HepG2 (cell line): Measurements from ENCODE around the gene ANKHD1. TPM values are rescaled to one million over a fixed set of nuclear protein-coding genes. Genes with fewer than 3 reads are reported as not detected.

Experiments
- ASH2L ChIP-seq: fragments of 300-600, 200-600 bp; sonication (generic); IDR thresholded peaks from 2 replicates; pipeline ENCODE4 v1.7.0; 2017; ENCODE audit warnings: low read depth, mild to moderate bottlenecking, moderate library complexity, mixed read lengths, low read length; ENCODE audit not compliant: insufficient read length
- ATAD3A ChIP-seq: sonication (generic); formaldehyde crosslinking; IDR thresholded peaks from 2 replicates; pipeline ENCODE4 v1.4.0; 2020; ENCODE audit warnings: missing genetic modification reagents
- CHD2 ChIP-seq: IDR thresholded peaks from 2 replicates; pipeline ENCODE4 v1.6.1; 2011; ENCODE audit warnings: low read depth, low read length, improper control_type of control experiment
- CREM ChIP-seq, 2 experiments: sonication (generic) in 1 of 2; formaldehyde crosslinking in 1 of 2; IDR thresholded peaks; 2 replicates each; pipeline versions ENCODE4 v1.4.0 to v1.6.1; 2016 to 2020; ENCODE audit warnings: antibody characterized with exemption in 1 of 2, mild to moderate bottlenecking in 1 of 2, missing genetic modification reagents in 1 of 2
- DRAP1 ChIP-seq: IDR thresholded peaks from 2 replicates; pipeline ENCODE4 v1.6.1; 2016; ENCODE audit warnings: missing genetic modification reagents, missing compliant biosample characterization
- FOXK1 ChIP-seq: sonication (generic); formaldehyde crosslinking; IDR thresholded peaks from 2 replicates; pipeline ENCODE4 v1.4.0; 2020; ENCODE audit warnings: low read depth, missing genetic modification reagents, borderline replicate concordance
- GFI1 ChIP-seq: sonication (generic); formaldehyde crosslinking; IDR thresholded peaks from 2 replicates; pipeline ENCODE4 v1.5.0; 2020; ENCODE audit warnings: missing genetic modification reagents, mild to moderate bottlenecking, borderline replicate concordance
- HNRNPLL ChIP-seq: fragments of 200-400 bp; formaldehyde crosslinking; IDR thresholded peaks from 2 replicates; pipeline ENCODE4 v1.6.1; 2017; ENCODE audit warnings: mild to moderate bottlenecking, low read depth, low read length; ENCODE audit not compliant: poor library complexity, severe bottlenecking
- MTERF4 ChIP-seq: sonication (generic); formaldehyde crosslinking; IDR thresholded peaks from 2 replicates; pipeline ENCODE4 v1.8.0; 2023; ENCODE audit warnings: mild to moderate bottlenecking, missing genetic modification reagents
- NAIF1 ChIP-seq: sonication (generic); formaldehyde crosslinking; IDR thresholded peaks from 2 replicates; pipeline ENCODE4 v1.5.0; 2020; ENCODE audit warnings: mild to moderate bottlenecking, missing genetic modification reagents, borderline replicate concordance
- NR2F6 ChIP-seq, 2 experiments: IDR thresholded peaks; 2 replicates each; pipeline ENCODE4 v1.6.1; 2016; ENCODE audit warnings: antibody characterized with exemption in 1 of 2, mild to moderate bottlenecking in 1 of 2
- PITX1 ChIP-seq: sonication (generic); formaldehyde crosslinking; IDR thresholded peaks from 2 replicates; pipeline ENCODE4 v1.5.1; 2020; ENCODE audit warnings: mild to moderate bottlenecking, missing genetic modification reagents
- RFXANK ChIP-seq: IDR thresholded peaks from 2 replicates; pipeline ENCODE4 v1.6.1; 2016
- SMAD9 ChIP-seq: sonication (generic); formaldehyde crosslinking; IDR thresholded peaks from 2 replicates; pipeline ENCODE4 v1.5.1; 2020; ENCODE audit warnings: mild to moderate bottlenecking, missing genetic modification reagents
- YY1 ChIP-seq: IDR thresholded peaks from 2 replicates; pipeline ENCODE4 v1.6.1; 2011; ENCODE audit warnings: low read length, low read depth, moderate library complexity, mild to moderate bottlenecking; ENCODE audit not compliant: insufficient read depth, insufficient replicate concordance
- ZNF264 ChIP-seq: sonication (generic); formaldehyde crosslinking; IDR thresholded peaks from 2 replicates; pipeline ENCODE4 v1.4.0; 2020; ENCODE audit warnings: missing genetic modification reagents
- ZNF335 ChIP-seq: sonication (generic); formaldehyde crosslinking; IDR thresholded peaks from 2 replicates; pipeline ENCODE4 v1.4.0; 2020; ENCODE audit warnings: missing genetic modification reagents
- ZNF557 ChIP-seq: sonication (generic); formaldehyde crosslinking; IDR thresholded peaks from 2 replicates; pipeline ENCODE4 v1.4.0; 2020; ENCODE audit warnings: missing genetic modification reagents
- polyA plus RNA-seq, 8 experiments: library from polyadenylated mRNA; depleted of rRNA in 3 of 8; stranded (reverse) in 7 of 8; unstranded in 1 of 8; fragments of >200 nt; fragmentation: Illumina TruSeq in 4 of 8; extraction: Trizol in 4 of 8; gene quantifications; 2 replicates each; pipeline versions ENCODE4 v1.2.1 to v1.2.3, GENCODE V29; 2011 to 2016; ENCODE audit warnings: low read depth in 4 of 8, missing spikeins in 1 of 8, mixed read lengths in 1 of 8; ENCODE audit not compliant: insufficient read depth in 1 of 8
- total RNA-seq, 5 experiments: library from RNA; depleted of rRNA; stranded (reverse); fragments of >200 nt; fragmentation: Illumina TruSeq; extraction: Trizol; gene quantifications; 2 replicates each; pipeline ENCODE4 v1.2.3, GENCODE V29; 2016; ENCODE audit warnings: low read depth in 1 of 5
- TF ChIP-seq, protein P1 (sequence below), 2 experiments: sonication (generic) in 1 of 2; formaldehyde crosslinking in 1 of 2; IDR thresholded peaks; 2 replicates each; pipeline versions ENCODE4 v1.4.0 to v1.6.1; 2018 to 2020; ENCODE audit warnings: missing genetic modification reagents in 2 of 2, borderline replicate concordance in 1 of 2, low read depth in 1 of 2, mild to moderate bottlenecking in 1 of 2, missing biosample characterization in 1 of 2
- TF ChIP-seq, protein P2 (sequence below): sonication (generic); formaldehyde crosslinking; IDR thresholded peaks from 2 replicates; pipeline ENCODE4 v1.4.0; 2020; ENCODE audit warnings: missing genetic modification reagents, borderline replicate concordance
- TF ChIP-seq, protein P3 (sequence below): IDR thresholded peaks from 2 replicates; pipeline ENCODE4 v1.6.1; 2016; ENCODE audit warnings: missing biosample characterization, missing genetic modification reagents, low read depth

The ANKHD1 gene
- total and polyA plus RNA-seq, 2 of the 13 experiments (the other 11 are each of a cell fraction or from before 2014, with no cell fraction given) = 69.9 to 82.0 TPM

GRCh38 chr5:140557136-140557805, 155.6 kb downstream of the ANKHD1 start, which contains the start of gene SRA1 (continued):
- TF ChIP-seq, protein P1, sequence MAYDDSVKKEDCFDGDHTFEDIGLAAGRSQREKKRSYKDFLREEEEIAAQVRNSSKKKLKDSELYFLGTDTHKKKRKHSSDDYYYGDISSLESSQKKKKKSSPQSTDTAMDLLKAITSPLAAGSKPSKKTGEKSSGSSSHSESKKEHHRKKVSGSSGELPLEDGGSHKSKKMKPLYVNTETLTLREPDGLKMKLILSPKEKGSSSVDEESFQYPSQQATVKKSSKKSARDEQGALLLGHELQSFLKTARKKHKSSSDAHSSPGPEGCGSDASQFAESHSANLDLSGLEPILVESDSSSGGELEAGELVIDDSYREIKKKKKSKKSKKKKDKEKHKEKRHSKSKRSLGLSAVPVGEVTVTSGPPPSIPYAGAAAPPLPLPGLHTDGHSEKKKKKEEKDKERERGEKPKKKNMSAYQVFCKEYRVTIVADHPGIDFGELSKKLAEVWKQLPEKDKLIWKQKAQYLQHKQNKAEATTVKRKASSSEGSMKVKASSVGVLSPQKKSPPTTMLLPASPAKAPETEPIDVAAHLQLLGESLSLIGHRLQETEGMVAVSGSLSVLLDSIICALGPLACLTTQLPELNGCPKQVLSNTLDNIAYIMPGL (CRISPR knock-in tag; IDR thresholded peaks at IDR 0.05; ENCODE audit: borderline replicate concordance in 1 of 2, low read depth in 1 of 2) = peak; percentile 62 to 87; a peak in 3 of 4 replicates
- TF ChIP-seq ZNF557 (CRISPR knock-in tag) (0 out of 2 replicates have a peak, but pooled peaks have one; percentile 25), HNRNPLL (peak; percentile 75), RFXANK (CRISPR knock-in tag) (0 out of 2 replicates have a peak, but pooled peaks have one; percentile 68), ZNF264 (CRISPR knock-in tag) (peak; percentile 24; the same call in 1 of the 2 replicates), PITX1 (peak; percentile 49; the same call in 1 of the 2 replicates), YY1 (peak; percentile 83), ASH2L (peak; percentile 64), DRAP1 (peak; percentile 82), NR2F6 (IDR thresholded peaks at IDR 0.05) (no peak), NR2F6 (CRISPR knock-in tag; IDR thresholded peaks at IDR 0.05) (peak; percentile 45; the same call in 1 of the 2 replicates), CREM (IDR thresholded peaks at IDR 0.05) (peak; percentile 90), CREM (CRISPR knock-in tag; IDR thresholded peaks at IDR 0.05) (peak; percentile 68; the same call in 1 of the 2 replicates), NAIF1 (CRISPR knock-in tag) (peak; percentile 66; the same call in 1 of the 2 replicates), CHD2 (0 out of 2 replicates have a peak, but pooled peaks have one; percentile 15), ATAD3A (0 out of 2 replicates have a peak, but pooled peaks have one; percentile 41), GFI1 (CRISPR knock-in tag) (peak; percentile 47; the same call in 1 of the 2 replicates), SMAD9 (peak; percentile 59; the same call in 1 of the 2 replicates), FOXK1 (CRISPR knock-in tag) (peak; percentile 70), MTERF4 (CRISPR knock-in tag) (0 out of 2 replicates have a peak, but pooled peaks have one; percentile 15), ZNF335 (CRISPR knock-in tag) (0 out of 2 replicates have a peak, but pooled peaks have one; percentile 25)
- TF ChIP-seq, protein P2, sequence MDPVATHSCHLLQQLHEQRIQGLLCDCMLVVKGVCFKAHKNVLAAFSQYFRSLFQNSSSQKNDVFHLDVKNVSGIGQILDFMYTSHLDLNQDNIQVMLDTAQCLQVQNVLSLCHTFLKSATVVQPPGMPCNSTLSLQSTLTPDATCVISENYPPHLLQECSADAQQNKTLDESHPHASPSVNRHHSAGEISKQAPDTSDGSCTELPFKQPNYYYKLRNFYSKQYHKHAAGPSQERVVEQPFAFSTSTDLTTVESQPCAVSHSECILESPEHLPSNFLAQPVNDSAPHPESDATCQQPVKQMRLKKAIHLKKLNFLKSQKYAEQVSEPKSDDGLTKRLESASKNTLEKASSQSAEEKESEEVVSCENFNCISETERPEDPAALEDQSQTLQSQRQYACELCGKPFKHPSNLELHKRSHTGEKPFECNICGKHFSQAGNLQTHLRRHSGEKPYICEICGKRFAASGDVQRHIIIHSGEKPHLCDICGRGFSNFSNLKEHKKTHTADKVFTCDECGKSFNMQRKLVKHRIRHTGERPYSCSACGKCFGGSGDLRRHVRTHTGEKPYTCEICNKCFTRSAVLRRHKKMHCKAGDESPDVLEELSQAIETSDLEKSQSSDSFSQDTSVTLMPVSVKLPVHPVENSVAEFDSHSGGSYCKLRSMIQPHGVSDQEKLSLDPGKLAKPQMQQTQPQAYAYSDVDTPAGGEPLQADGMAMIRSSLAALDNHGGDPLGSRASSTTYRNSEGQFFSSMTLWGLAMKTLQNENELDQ (CRISPR knock-in tag) = no peak
- TF ChIP-seq, protein P3, sequence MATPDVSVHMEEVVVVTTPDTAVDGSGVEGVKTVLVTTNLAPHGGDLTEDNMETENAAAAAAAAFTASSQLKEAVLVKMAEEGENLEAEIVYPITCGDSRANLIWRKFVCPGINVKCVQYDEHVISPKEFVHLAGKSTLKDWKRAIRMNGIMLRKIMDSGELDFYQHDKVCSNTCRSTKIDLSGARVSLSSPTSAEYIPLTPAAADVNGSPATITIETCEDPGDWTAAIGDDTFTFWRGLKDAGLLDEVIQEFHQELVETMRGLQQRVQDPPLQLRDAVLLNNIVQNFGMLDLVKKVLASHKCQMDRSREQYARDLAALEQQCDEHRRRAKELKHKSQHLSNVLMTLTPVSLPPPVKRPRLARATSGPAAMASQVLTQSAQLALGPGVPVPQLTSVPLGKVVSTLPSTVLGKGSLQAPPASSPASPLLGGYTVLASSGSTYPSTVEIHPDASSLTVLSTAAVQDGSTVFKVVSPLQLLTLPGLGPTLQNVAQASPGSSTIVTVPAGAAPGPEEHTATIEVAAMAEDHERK (CRISPR knock-in tag) = peak; percentile 56; the same call in 1 of the 2 replicates
